ENCODE results near the gene PSME3. TPM values are rescaled to one million over a fixed set of nuclear protein-coding genes. Genes with fewer than 3 reads are reported as not detected.

Gene PSME3
- total RNA-seq, 2 donors from 2014 or later = 153 to 178 TPM

DNA sequence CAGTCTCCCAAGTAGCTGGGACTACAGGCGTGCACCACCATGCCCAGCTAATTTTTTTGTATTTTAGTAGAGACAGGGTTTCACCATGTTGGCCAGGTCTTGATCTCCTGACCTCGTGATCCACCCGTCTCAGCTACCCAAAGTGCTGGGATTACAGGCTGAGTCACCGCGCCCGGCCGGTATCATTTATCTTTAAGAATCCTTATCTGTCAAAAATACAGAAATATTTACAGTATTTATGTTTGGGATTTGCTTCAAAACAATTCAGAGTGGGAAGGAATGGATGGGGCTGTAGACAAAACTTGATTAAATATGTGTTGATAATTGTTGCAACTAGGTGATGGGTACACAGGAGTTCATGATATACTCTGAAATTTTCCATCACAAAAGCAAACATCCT lies 12.0 kb upstream of the PSME3 start:
- 96 to 100% methylated on average over 1 to 7 of the region's 7 CpGs for WGBS, 2 experiments (ENCODE audit: insufficient coverage in 1 of 2, insufficient read length in 1 of 2)

DNA sequence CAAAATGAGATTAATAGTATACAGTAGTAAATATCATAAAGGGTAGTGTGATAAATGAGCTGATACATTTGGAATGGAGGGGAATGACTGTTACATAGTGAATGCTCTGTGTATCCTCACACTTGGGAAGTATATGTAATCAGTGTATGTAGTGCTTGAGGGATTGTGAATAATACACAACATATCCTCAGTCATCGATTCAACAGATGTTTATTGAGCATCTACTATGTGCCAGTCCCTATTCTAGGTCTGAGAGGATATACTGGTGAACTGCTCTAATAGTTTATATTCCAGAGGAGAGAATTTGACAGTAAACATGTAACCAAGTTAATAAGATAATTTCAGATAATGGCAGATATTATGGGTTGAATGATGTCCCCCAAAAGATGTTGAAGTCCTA lies 5.7 kb upstream of the PSME3 start:
- TF ChIP-seq CTCF (conservative IDR thresholded peaks at IDR 0.05) = no peak
- no peak for DNase-seq
- H3K27ac Mint-ChIP-seq = no peak overlapping the region
- H3K4me1 Mint-ChIP-seq = peaks cover 10% of the 10 kb centered on the region
- H3K36me3 Mint-ChIP-seq (ENCODE audit: low read depth) = no peaks in the 10 kb centered on the region
- Histone ChIP-seq H3K27ac (ENCODE audit: low read depth, low read length) (no peak overlapping the region), H3K36me3 (ENCODE audit: control insufficient read depth, insufficient read depth, low read length) (no peaks in the 10 kb centered on the region), H3K4me1 (ENCODE audit: control insufficient read depth, insufficient read depth, low read length) (no peaks in the 10 kb centered on the region), H3K9ac (ENCODE audit: extremely low read depth, low read length, poor library complexity, severe bottlenecking) (no peak overlapping the region), H3K9me3 (ENCODE audit: control insufficient read depth, low read length) (no peaks in the 10 kb centered on the region), H3K4me3 (ENCODE audit: low read length) (no peak overlapping the region), H3K27me3 (ENCODE audit: control insufficient read depth, insufficient read depth, low read length, poor library complexity, severe bottlenecking) (peaks cover 29% of the 10 kb centered on the region)
- no peak overlapping the region for H3K4me3 Mint-ChIP-seq
- H3K9me3 Mint-ChIP-seq = no peaks in the 10 kb centered on the region
- WGBS, 2 experiments (ENCODE audit: insufficient coverage in 1 of 2, insufficient read length in 1 of 2) = 71 to 100% methylated on average over 1 of the region's 1 CpG
- peaks cover 24% of the 10 kb centered on the region for H3K27me3 Mint-ChIP-seq (ENCODE audit: insufficient read depth)

More for the DNA sequence above, 12.0 kb upstream of the PSME3 start:
- Histone ChIP-seq H3K36me3 (ENCODE audit: control insufficient read depth, insufficient read depth, low read length) (peaks cover 43% of the 10 kb centered on the region), H3K27me3 (ENCODE audit: control insufficient read depth, insufficient read depth, low read length, poor library complexity, severe bottlenecking) (no peaks in the 10 kb centered on the region), H3K4me1 (ENCODE audit: control insufficient read depth, insufficient read depth, low read length) (no peaks in the 10 kb centered on the region), H3K9me3 (ENCODE audit: control insufficient read depth, low read length) (no peaks in the 10 kb centered on the region), H3K9ac (ENCODE audit: extremely low read depth, low read length, poor library complexity, severe bottlenecking) (no peak overlapping the region), H3K4me3 (ENCODE audit: low read length) (no peak overlapping the region), H3K27ac (ENCODE audit: low read depth, low read length) (no peak overlapping the region)
- DNase-seq = no peak
- H3K27ac Mint-ChIP-seq = no peak overlapping the region
- peaks cover 7% of the 10 kb centered on the region for H3K4me1 Mint-ChIP-seq
- no peaks in the 10 kb centered on the region for H3K9me3 Mint-ChIP-seq
- H3K4me3 Mint-ChIP-seq = no peak overlapping the region
- H3K36me3 Mint-ChIP-seq (ENCODE audit: low read depth) = peaks cover 43% of the 10 kb centered on the region
- TF ChIP-seq CTCF (conservative IDR thresholded peaks at IDR 0.05) = no peak
- no peaks in the 10 kb centered on the region for H3K27me3 Mint-ChIP-seq (ENCODE audit: insufficient read depth)

DNA sequence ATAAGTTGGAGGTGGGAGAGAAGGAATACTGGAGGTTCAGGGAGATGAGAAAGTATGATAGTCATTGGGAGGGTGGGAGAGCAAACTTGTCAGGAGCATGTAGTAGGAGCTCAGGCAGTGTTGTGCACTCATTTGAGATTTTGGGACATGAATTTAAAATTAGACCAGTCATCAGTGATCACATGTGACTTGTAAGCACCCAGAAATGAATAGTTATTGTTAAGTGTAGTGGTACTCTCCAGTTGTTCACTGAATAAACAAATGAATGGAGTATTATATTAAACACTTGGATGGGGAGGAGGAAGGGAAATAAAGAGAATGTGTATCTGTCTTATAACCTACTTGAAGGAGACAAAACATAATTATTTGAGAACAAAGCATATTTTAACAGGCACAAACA lies 2.2 kb upstream of the PSME3 start:
- H3K9ac ChIP-seq (ENCODE audit: extremely low read depth, low read length, poor library complexity, severe bottlenecking) = no peak overlapping the region
- no peak for TF ChIP-seq CTCF (conservative IDR thresholded peaks at IDR 0.05)
- peaks cover 17% of the 10 kb centered on the region for H3K4me1 Mint-ChIP-seq
- H3K4me3 Mint-ChIP-seq = no peak overlapping the region
- H3K9me3 Mint-ChIP-seq = no peaks in the 10 kb centered on the region
- H3K9me3 ChIP-seq (ENCODE audit: control insufficient read depth, low read length) = no peaks in the 10 kb centered on the region
- H3K36me3 ChIP-seq (ENCODE audit: control insufficient read depth, insufficient read depth, low read length) = peaks cover 14% of the 10 kb centered on the region
- H3K27ac Mint-ChIP-seq = no peak overlapping the region
- no peak overlapping the region for H3K4me3 ChIP-seq (ENCODE audit: low read length)
- H3K36me3 Mint-ChIP-seq (ENCODE audit: low read depth) = peaks cover 15% of the 10 kb centered on the region
- H3K27ac ChIP-seq (ENCODE audit: low read depth, low read length) = no peak overlapping the region
- no peaks in the 10 kb centered on the region for H3K4me1 ChIP-seq (ENCODE audit: control insufficient read depth, insufficient read depth, low read length)
- peaks cover 29% of the 10 kb centered on the region for H3K27me3 ChIP-seq (ENCODE audit: control insufficient read depth, insufficient read depth, low read length, poor library complexity, severe bottlenecking)
- H3K27me3 Mint-ChIP-seq (ENCODE audit: insufficient read depth) = peaks cover 24% of the 10 kb centered on the region
- no peak for DNase-seq
